Activated naive CD4-positive, alpha-beta T cell treated with anti-CD3 and anti-CD28 coated beads, Interleukin-2, amount 50 U/mL, for 16 hours (primary cell): Measurements from ENCODE around the gene CPNE1.
"Not testable (repeated sequence)": the region's sequence is repeated elsewhere in the genome, so short reads cannot be mapped to it uniquely, and the experiment has no call there.

ENCODE experiments used
- DNase-seq: peaks from one replicate; pipeline ENCODE4 v3.0.0-alpha.2; 2020

CPNE1 gene

GRCh38 chr20:35697696-35698297, 33.1 kb upstream of the CPNE1 start:
- DNase-seq = no peak

- no peak for DNase-seq
Observed at GRCh38 chr20:35695978-35696377, 31.3 kb upstream of the CPNE1 start.

- no peak for DNase-seq
Observed at GRCh38 chr20:35695245-35695749, 30.6 kb upstream of the CPNE1 start.

- DNase-seq = no peak
Observed at GRCh38 chr20:35690265-35690664, 25.6 kb upstream of the CPNE1 start.

- DNase-seq = not testable (repeated sequence)
Observed at GRCh38 chr20:35686872-35687271, 22.2 kb upstream of the CPNE1 start.

- not testable (repeated sequence) for DNase-seq
Observed at GRCh38 chr20:35685368-35685767, 20.7 kb upstream of the CPNE1 start.

GRCh38 chr20:35681960-35682359, 17.3 kb upstream of the CPNE1 start:
- DNase-seq = no peak

- DNase-seq = no peak
Observed at GRCh38 chr20:35680452-35681183, 15.9 kb upstream of the CPNE1 start.

- DNase-seq = no peak
Observed at GRCh38 chr20:35674921-35675320, 10.2 kb upstream of the CPNE1 start.

- DNase-seq = no peak
Observed at GRCh38 chr20:35673884-35674283, 9.2 kb upstream of the CPNE1 start.

GRCh38 chr20:35669681-35670080, 5.0 kb upstream of the CPNE1 start:
- DNase-seq = no peak

GRCh38 chr20:35669221-35669620, 4.5 kb upstream of the CPNE1 start:
- DNase-seq = no peak

- no peak for DNase-seq
Observed at GRCh38 chr20:35665949-35666288, 1.2 kb upstream of the CPNE1 start.

- peak; percentile 69 for DNase-seq
Observed at GRCh38 chr20:35663516-35664465, 909 bp downstream of the CPNE1 start.

- DNase-seq = no peak
Observed at GRCh38 chr20:35662551-35662950, 2.1 kb downstream of the CPNE1 start.

- DNase-seq = no peak
Observed at GRCh38 chr20:35661908-35662307, 2.8 kb downstream of the CPNE1 start.

- no peak for DNase-seq
Observed at GRCh38 chr20:35661053-35661452, 3.6 kb downstream of the CPNE1 start.

GRCh38 chr20:35660122-35660937, 4.4 kb downstream of the CPNE1 start:
- DNase-seq = peak; percentile 63

- DNase-seq = no peak
Observed at GRCh38 chr20:35657271-35657670, 7.4 kb downstream of the CPNE1 start.

- no peak for DNase-seq
Observed at GRCh38 chr20:35654415-35654814, 10.3 kb downstream of the CPNE1 start.

- no peak for DNase-seq
Observed at GRCh38 chr20:35653893-35654292, 10.8 kb downstream of the CPNE1 start.

- DNase-seq = no peak
Observed at GRCh38 chr20:35653430-35653734, 11.3 kb downstream of the CPNE1 start.
